IMR-90 (cell line): Measurements from ENCODE around the gene CDC45. TPM values are rescaled to one million over a fixed set of nuclear protein-coding genes. Genes with fewer than 3 reads are reported as not detected.

ENCODE experiments used
- ATAC-seq: fragments of 200-7000 bp; cut with Tn5 transposase; 2 replicates; pipeline ENCODE4 v1.9.1; 2020; ENCODE audit warnings: low read depth, mild to moderate bottlenecking, moderate library complexity
- BruUV-seq: library from RNA; stranded (reverse); fragments of 400-500 nt; replicated peaks from 2 replicates; lab custom pipeline; 2021; lab: Mats Ljungman, UMichigan
- CTCF ChIA-PET: fragments of 300-600 bp; formaldehyde crosslinking; extraction: SDS; loops from one replicate; lab custom pipeline; 2021; ENCODE audit warnings: antibody characterized with exemption; lab: Yijun Ruan, JAX
- POLR2A ChIA-PET: fragments of 300-600 bp; sonication (Branson Sonifier 250); formaldehyde crosslinking; loops from one replicate; lab custom pipeline; 2022; ENCODE audit warnings: antibody characterized with exemption; ENCODE audit not compliant: unreplicated experiment; lab: Charles Lee
- DNase-seq: peaks from one replicate; pipeline ENCODE4 v3.0.0; 2013
- H2AFZ ChIP-seq: replicated peaks from 2 replicates; pipeline ENCODE3; 2013; ENCODE audit warnings: low read length, mild to moderate bottlenecking; ENCODE audit not compliant: poor library complexity
- H2AK5ac ChIP-seq: 2 replicates; pipeline ENCODE4 v1.6.1; 2013; ENCODE audit warnings: low read depth, low read length, inconsistent platforms
- H2AK9ac ChIP-seq: replicated peaks from 2 replicates; pipeline ENCODE3; 2013; ENCODE audit warnings: mild to moderate bottlenecking, low read depth, low read length, moderate library complexity; ENCODE audit not compliant: poor library complexity
- H2BK120ac ChIP-seq: 2 replicates; pipeline ENCODE4 v1.6.1; 2013; ENCODE audit warnings: low read depth, low read length, inconsistent platforms
- H2BK15ac ChIP-seq: 3 replicates; pipeline ENCODE4 v1.6.1; 2013; ENCODE audit warnings: low read depth, low read length, inconsistent platforms
- H2BK20ac ChIP-seq: 2 replicates; pipeline ENCODE4 v1.6.1; 2013; ENCODE audit warnings: low read depth, mild to moderate bottlenecking, inconsistent platforms, low read length, moderate library complexity
- H2BK5ac ChIP-seq: 2 replicates; pipeline ENCODE4 v1.6.1; 2013; ENCODE audit warnings: mild to moderate bottlenecking, low read depth, low read length, inconsistent platforms; ENCODE audit not compliant: poor library complexity, severe bottlenecking
- H3K14ac ChIP-seq: replicated peaks from 2 replicates; pipeline ENCODE4 v1.6.1; 2013; ENCODE audit warnings: low read depth, low read length, inconsistent platforms
- H3K18ac ChIP-seq: 2 replicates; pipeline ENCODE4 v1.6.1; 2013; ENCODE audit warnings: low read depth, low read length, control low read depth
- H3K23ac ChIP-seq: 2 replicates; pipeline ENCODE4 v1.6.1; 2013; ENCODE audit warnings: low read depth, low read length, inconsistent platforms
- H3K27ac ChIP-seq: 2 replicates; pipeline ENCODE4 v1.5.1; 2013; ENCODE audit warnings: mild to moderate bottlenecking, control low read depth, low read length; ENCODE audit not compliant: insufficient read depth
- H3K27me3 ChIP-seq: 2 replicates; pipeline ENCODE4 v1.6.1; 2013; ENCODE audit warnings: low read length; ENCODE audit not compliant: control insufficient read depth, insufficient read depth
- H3K36me3 ChIP-seq: 2 replicates; pipeline ENCODE4 v1.6.1; 2013; ENCODE audit warnings: low read length, mixed read lengths; ENCODE audit not compliant: control insufficient read depth, insufficient read depth
- H3K4ac ChIP-seq: 2 replicates; pipeline ENCODE4 v1.6.1; 2013; ENCODE audit warnings: low read depth, low read length, inconsistent platforms
- H3K4me1 ChIP-seq: 2 replicates; pipeline ENCODE4 v1.6.1; 2013; ENCODE audit warnings: low read length, mixed read lengths; ENCODE audit not compliant: control insufficient read depth, insufficient read depth
- H3K4me2 ChIP-seq: 2 replicates; pipeline ENCODE4 v1.6.1; 2013; ENCODE audit warnings: low read depth, mild to moderate bottlenecking, control low read depth, low read length, moderate library complexity
- H3K4me3 ChIP-seq: 2 replicates; pipeline ENCODE4 v1.5.1; 2013; ENCODE audit warnings: low read depth, mild to moderate bottlenecking, control low read depth, low read length, moderate library complexity; ENCODE audit not compliant: insufficient read depth
- H3K56ac ChIP-seq: 2 replicates; pipeline ENCODE4 v1.6.1; 2013; ENCODE audit warnings: low read length, inconsistent platforms; ENCODE audit not compliant: insufficient read depth; ENCODE audit errors: extremely low read depth
- H3K79me1 ChIP-seq, 2 experiments: 2 replicates each; pipeline ENCODE4 v1.6.1; 2013; ENCODE audit warnings: low read length in 2 of 2, inconsistent platforms in 1 of 2, low read depth in 1 of 2
- H3K9ac ChIP-seq: 2 replicates; pipeline ENCODE4 v1.6.1; 2013; ENCODE audit warnings: low read depth, low read length, control low read depth
- H3K9me1 ChIP-seq: 2 replicates; pipeline ENCODE4 v1.6.1; 2013; ENCODE audit warnings: low read length, inconsistent platforms; ENCODE audit not compliant: insufficient read depth
- H3K9me3 ChIP-seq: 2 replicates; pipeline ENCODE4 v1.6.1; 2013; ENCODE audit warnings: low read length; ENCODE audit not compliant: control insufficient read depth, insufficient read depth
- H4K20me1 ChIP-seq: 2 replicates; pipeline ENCODE4 v1.6.1; 2013; ENCODE audit warnings: low read length, inconsistent platforms; ENCODE audit not compliant: insufficient read depth
- H4K5ac ChIP-seq: 2 replicates; pipeline ENCODE4 v1.6.1; 2013; ENCODE audit warnings: mild to moderate bottlenecking, low read depth, low read length, control low read depth
- H4K8ac ChIP-seq, 2 experiments: 2 replicates each; pipeline ENCODE4 v1.6.1; 2013; ENCODE audit warnings: low read depth in 2 of 2, low read length in 2 of 2, control low read depth in 1 of 2, inconsistent platforms in 1 of 2
- H4K91ac ChIP-seq: 2 replicates; pipeline ENCODE4 v1.6.1; 2013; ENCODE audit warnings: low read depth, low read length, inconsistent platforms; ENCODE audit not compliant: insufficient read depth
- BHLHE40 ChIP-seq: fragments of 150-350 bp; IDR thresholded peaks from 2 replicates; pipeline ENCODE4 v1.6.1; 2016; ENCODE audit warnings: mild to moderate bottlenecking, low read depth, low read length
- CEBPB ChIP-seq: IDR thresholded peaks from 2 replicates; pipeline ENCODE4 v1.6.1; 2012; ENCODE audit warnings: low read depth, low read length, improper control_type of control experiment
- CHD1 ChIP-seq: IDR thresholded peaks from 2 replicates; pipeline ENCODE4 v1.6.1; 2012; ENCODE audit warnings: low read depth, low read length, improper control_type of control experiment
- FOS ChIP-seq: fragments of 150-350 bp; IDR thresholded peaks from 2 replicates; pipeline ENCODE4 v1.6.1; 2016; ENCODE audit warnings: low read depth, low read length
- MAFK ChIP-seq: IDR thresholded peaks from 2 replicates; pipeline ENCODE4 v1.6.1; 2012; ENCODE audit warnings: low read depth, low read length, improper control_type of control experiment
- MAZ ChIP-seq: IDR thresholded peaks from 2 replicates; pipeline ENCODE4 v1.6.1; 2012; ENCODE audit warnings: low read depth, mild to moderate bottlenecking, low read length, improper control_type of control experiment, moderate library complexity, borderline replicate concordance
- MXI1 ChIP-seq: IDR thresholded peaks from 2 replicates; pipeline ENCODE4 v1.6.1; 2012; ENCODE audit warnings: low read depth, mild to moderate bottlenecking, low read length, moderate library complexity, borderline replicate concordance
- NFE2L2 ChIP-seq: fragments of 150-350 bp; IDR thresholded peaks from 2 replicates; pipeline ENCODE4 v1.6.1; 2016; ENCODE audit warnings: low read depth, mild to moderate bottlenecking, low read length
- POLR2A ChIP-seq: IDR thresholded peaks from 2 replicates; pipeline ENCODE4 v1.6.1; 2012; ENCODE audit warnings: mild to moderate bottlenecking, low read depth, low read length
- RAD21 ChIP-seq: IDR thresholded peaks from 2 replicates; pipeline ENCODE4 v1.6.1; 2012; ENCODE audit warnings: low read length, improper control_type of control experiment
- RCOR1 ChIP-seq: IDR thresholded peaks from 2 replicates; pipeline ENCODE4 v1.6.1; 2012; ENCODE audit warnings: mild to moderate bottlenecking, low read length, improper control_type of control experiment; ENCODE audit not compliant: insufficient replicate concordance
- RFX5 ChIP-seq: IDR thresholded peaks from 2 replicates; pipeline ENCODE4 v1.8.0; 2012; ENCODE audit warnings: low read depth, mild to moderate bottlenecking, low read length, moderate library complexity
- SMC3 ChIP-seq: fragments of 150-350 bp; IDR thresholded peaks from 2 replicates; pipeline ENCODE4 v1.6.1; 2016; ENCODE audit warnings: low read depth, mild to moderate bottlenecking, antibody characterized with exemption, low read length, moderate library complexity
- WGBS, 2 experiments: methylation state at CpG; one replicate each; pipeline versions ENCODE4 v1.1.5 to v1.1.7; 2013; ENCODE audit warnings: missing lambda C conversion rate in 2 of 2; ENCODE audit not compliant: insufficient read length in 1 of 2; ENCODE audit errors: extremely low coverage in 2 of 2; 5-methylcytosine and 5-hydroxymethylcytosine counted together
- dilution Hi-C: fragments of 300-500 bp; cut with HindIII; formaldehyde crosslinking; loops from one replicate; pipeline ENCODE4 v1.14.3; 2018; ENCODE audit warnings: low sequenced_read_pairs; ENCODE audit not compliant: unreplicated experiment
- in situ Hi-C: fragments of 300-500 bp; cut with MboI; formaldehyde crosslinking; loops from 3 replicates; pipeline ENCODE4 v1.14.3; 2019; ENCODE audit warnings: low sequenced_read_pairs, inconsistent platforms, mixed read lengths
- intact Hi-C: fragments of 100-400 bp; cut with micrococcal nuclease; formaldehyde crosslinking; loops from 2 replicates; pipeline ENCODE4 v1.10.0; 2022
- polyA plus RNA-seq, 3 experiments: library from polyadenylated mRNA; depleted of rRNA; stranded (reverse); fragments of >200 nt; gene quantifications; 2 replicates each; pipeline ENCODE4 v1.2.3, GENCODE V29; 2012; ENCODE audit warnings: low replicate concordance in 1 of 3
- total RNA-seq: library from RNA; depleted of rRNA; stranded (reverse); fragments of >200 nt; gene quantifications from 2 replicates; pipeline ENCODE4 v1.2.3, GENCODE V29; 2012
- TF ChIP-seq, protein P1 (sequence below): fragments of 150-350 bp; IDR thresholded peaks from 2 replicates; pipeline ENCODE4 v1.6.1; 2016; ENCODE audit warnings: low read depth, mild to moderate bottlenecking, low read length, moderate library complexity, borderline replicate concordance
- TF ChIP-seq, protein P2 (sequence below): conservative IDR thresholded peaks from 2 replicates; pipeline ENCODE4 v1.5.1; 2012; ENCODE audit warnings: mild to moderate bottlenecking, low read depth, low read length, improper control_type of control experiment
- TF ChIP-seq, protein P3 (sequence below): fragments of 150-350 bp; IDR thresholded peaks from 2 replicates; pipeline ENCODE4 v1.6.1; 2017; ENCODE audit warnings: mild to moderate bottlenecking, antibody characterized with exemption, low read length, low read depth

Gene CDC45
- total and polyA plus RNA-seq, 2 of the 4 experiments (the other 2 are of a cell fraction) = 22.7 to 44.6 TPM

DNA sequence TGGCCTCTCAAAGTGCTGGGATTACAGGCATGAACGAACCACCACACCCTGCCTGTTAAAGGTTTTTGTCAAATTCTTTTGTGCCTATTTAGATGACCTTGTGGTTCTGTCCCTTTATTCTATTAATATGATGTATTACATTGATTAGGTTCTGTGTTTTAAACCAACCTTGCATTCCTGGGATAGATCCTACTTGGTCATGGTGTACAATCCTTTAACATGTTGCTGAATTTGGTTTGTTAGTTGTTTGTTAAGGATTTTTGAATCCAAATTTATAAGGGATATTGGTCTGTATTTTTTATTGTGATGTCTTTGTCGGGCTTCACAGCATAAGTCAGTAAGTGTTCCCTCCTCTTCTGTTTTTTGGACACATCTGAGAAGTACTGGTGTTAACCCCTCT is 73.5 kb downstream of the CDC45 start:
- Histone ChIP-seq H2AK5ac (no peak overlapping the region), H4K5ac (no peak overlapping the region), H3K4me3 (no peak overlapping the region), H4K20me1 (no peaks in the 10 kb centered on the region), H3K27ac (no peak overlapping the region), H3K56ac (no peak overlapping the region), H2AK9ac (no peak overlapping the region), H3K27me3 (peaks cover 6% of the 10 kb centered on the region; the same call in 1 of the 2 replicates), H4K91ac (no peak overlapping the region), H3K4me1 (peaks cover 2% of the 10 kb centered on the region; the same call in 1 of the 2 replicates), H4K8ac (no peak overlapping the region), H2BK15ac (no peak overlapping the region), H2BK20ac (no peak overlapping the region), H2BK5ac (no peak overlapping the region), H3K18ac (no peak overlapping the region), H2BK120ac (no peak overlapping the region), H3K23ac (no peak overlapping the region), H3K4ac (no peak overlapping the region), H3K36me3 (no peaks in the 10 kb centered on the region), H3K14ac (no peak overlapping the region), H3K9ac (no peak overlapping the region), H2AFZ (no peak overlapping the region), H3K4me2 (no peak overlapping the region), H3K9me3 (peaks cover 2% of the 10 kb centered on the region; the same call in 1 of the 2 replicates), H3K9me1 (peaks cover 4% of the 10 kb centered on the region; the same call in 1 of the 2 replicates), H3K79me1 (no peaks in the 10 kb centered on the region)
- BruUV-seq = no TSS peak
- in situ Hi-C loops = no loop called here
- TF ChIP-seq, protein P1, sequence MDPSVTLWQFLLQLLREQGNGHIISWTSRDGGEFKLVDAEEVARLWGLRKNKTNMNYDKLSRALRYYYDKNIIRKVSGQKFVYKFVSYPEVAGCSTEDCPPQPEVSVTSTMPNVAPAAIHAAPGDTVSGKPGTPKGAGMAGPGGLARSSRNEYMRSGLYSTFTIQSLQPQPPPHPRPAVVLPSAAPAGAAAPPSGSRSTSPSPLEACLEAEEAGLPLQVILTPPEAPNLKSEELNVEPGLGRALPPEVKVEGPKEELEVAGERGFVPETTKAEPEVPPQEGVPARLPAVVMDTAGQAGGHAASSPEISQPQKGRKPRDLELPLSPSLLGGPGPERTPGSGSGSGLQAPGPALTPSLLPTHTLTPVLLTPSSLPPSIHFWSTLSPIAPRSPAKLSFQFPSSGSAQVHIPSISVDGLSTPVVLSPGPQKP = no peak
- TF ChIP-seq NFE2L2 = no peak
- TF ChIP-seq, protein P2, sequence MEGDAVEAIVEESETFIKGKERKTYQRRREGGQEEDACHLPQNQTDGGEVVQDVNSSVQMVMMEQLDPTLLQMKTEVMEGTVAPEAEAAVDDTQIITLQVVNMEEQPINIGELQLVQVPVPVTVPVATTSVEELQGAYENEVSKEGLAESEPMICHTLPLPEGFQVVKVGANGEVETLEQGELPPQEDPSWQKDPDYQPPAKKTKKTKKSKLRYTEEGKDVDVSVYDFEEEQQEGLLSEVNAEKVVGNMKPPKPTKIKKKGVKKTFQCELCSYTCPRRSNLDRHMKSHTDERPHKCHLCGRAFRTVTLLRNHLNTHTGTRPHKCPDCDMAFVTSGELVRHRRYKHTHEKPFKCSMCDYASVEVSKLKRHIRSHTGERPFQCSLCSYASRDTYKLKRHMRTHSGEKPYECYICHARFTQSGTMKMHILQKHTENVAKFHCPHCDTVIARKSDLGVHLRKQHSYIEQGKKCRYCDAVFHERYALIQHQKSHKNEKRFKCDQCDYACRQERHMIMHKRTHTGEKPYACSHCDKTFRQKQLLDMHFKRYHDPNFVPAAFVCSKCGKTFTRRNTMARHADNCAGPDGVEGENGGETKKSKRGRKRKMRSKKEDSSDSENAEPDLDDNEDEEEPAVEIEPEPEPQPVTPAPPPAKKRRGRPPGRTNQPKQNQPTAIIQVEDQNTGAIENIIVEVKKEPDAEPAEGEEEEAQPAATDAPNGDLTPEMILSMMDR = no peak
- no peak for TF ChIP-seq RFX5
- no peak for TF ChIP-seq MAZ
- no peak for TF ChIP-seq RCOR1
- no peak for TF ChIP-seq CEBPB
- TF ChIP-seq SMC3 = no peak
- TF ChIP-seq RAD21 = no peak
- TF ChIP-seq BHLHE40 = no peak
- TF ChIP-seq, protein P3, sequence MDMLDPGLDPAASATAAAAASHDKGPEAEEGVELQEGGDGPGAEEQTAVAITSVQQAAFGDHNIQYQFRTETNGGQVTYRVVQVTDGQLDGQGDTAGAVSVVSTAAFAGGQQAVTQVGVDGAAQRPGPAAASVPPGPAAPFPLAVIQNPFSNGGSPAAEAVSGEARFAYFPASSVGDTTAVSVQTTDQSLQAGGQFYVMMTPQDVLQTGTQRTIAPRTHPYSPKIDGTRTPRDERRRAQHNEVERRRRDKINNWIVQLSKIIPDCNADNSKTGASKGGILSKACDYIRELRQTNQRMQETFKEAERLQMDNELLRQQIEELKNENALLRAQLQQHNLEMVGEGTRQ = no peak
- no peak for TF ChIP-seq MXI1
- TF ChIP-seq MAFK = no peak
- TF ChIP-seq POLR2A = no peak
- TF ChIP-seq FOS = no peak
- TF ChIP-seq CHD1 = no peak
- ATAC-seq = no peak
- ChIA-PET POLR2A (no interaction called here), CTCF (interaction anchor here (0.7 kb wide), 1 partner anchor 13 kb away, joined by 4 read pairs; no protein-coding TSS in a partner anchor)
- dilution Hi-C loops = no loop called here
- no CpG with 5 or more reads among the region's 2 CpGs for WGBS, 2 experiments
- DNase-seq = no peak
- intact Hi-C loops = no loop called here
